DMS114 treated with DMSO at 0.1 percent for 48 hours (cell line): ENCODE data around the gene SNTB2.

Experiments used
- DNase-seq: peaks from one replicate; lab custom pipeline; 2025; ENCODE audit not compliant: unreplicated experiment; lab: John Stamatoyannopoulos, UW

The SNTB2 gene

DNA sequence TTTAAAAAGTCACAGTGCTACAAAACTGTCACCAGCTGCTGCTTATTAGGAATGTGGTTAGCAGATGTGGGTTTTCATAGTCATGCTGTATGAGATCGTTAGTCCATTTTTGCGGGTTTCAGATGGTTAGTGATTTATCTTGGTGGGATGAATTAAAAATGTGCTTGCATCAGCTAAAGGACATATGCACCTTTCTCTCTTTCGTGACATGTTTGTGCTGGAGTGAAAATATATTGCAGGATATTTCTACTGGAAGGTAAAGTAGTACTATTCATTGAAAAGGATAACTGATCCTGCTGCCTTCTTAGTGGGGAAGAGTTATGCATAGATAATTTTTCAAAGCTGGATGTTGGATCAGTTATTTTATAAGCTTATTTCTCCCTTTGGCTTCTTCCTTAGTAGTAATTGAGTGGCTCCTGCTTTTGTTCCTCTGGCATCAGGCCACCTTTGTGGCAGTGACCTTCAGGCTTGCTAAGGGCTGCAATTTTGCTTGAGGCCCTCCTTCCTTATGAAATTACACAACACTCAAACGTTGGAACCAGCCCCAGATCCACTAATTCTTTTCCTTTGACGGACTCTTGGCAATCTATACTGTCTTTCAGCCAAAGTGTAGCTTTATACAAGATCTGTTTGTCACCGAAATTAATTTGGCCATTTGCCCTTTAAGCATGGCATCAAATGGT, 7.5 kb upstream of the SNTB2 start:
- DNase-seq, result no peak

DNA sequence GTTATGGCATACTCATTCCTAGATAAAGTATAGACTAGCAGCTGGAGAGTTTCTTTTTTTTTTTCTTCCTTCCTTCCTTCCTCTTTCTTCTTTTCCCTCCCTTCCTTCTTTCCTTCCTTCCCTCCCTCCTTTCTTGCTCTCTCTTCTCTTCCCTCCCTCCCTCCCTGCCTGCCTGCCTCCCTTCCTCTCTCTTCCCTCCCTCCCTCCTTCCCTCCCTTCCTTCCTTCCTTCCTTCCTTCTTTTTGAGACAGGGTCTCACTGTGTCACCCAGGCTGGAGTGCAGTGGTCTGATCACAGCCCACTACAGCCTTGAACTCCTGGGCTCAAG, 7.0 kb upstream of the SNTB2 start:
- no peak for DNase-seq

DNA sequence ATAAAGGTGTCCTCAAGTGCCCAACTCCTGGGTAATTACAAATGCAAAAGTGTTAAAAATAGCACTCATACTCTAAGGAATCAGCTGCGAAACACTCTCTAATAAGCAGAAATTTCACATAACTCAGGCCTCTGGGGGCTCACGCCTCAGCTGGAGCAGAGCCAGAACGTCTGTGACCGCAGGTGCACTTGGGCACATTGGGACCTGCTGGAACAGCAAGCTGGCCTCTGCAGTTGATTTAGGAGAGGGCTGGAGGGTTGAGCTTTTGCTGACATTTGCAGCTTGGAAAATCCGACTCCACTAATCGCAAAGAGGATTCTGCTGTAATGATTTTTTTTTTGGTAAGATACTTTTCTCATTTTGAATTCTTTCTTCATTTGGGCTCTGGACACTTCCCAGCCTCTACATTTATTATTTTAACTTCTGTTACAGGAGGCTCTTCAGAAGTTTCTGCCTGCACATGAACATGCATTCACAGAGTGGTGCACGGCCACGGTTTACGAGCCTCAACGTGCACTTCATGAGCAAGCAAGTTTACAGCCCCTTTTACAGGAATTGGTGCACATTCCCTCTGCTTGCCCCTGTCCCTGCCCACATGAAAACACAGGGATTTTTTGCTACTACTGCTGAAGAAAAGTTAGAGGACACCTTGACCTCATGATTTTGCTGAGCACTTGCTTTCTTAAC, 4.1 kb upstream of the SNTB2 start:
- no peak for DNase-seq

DNA sequence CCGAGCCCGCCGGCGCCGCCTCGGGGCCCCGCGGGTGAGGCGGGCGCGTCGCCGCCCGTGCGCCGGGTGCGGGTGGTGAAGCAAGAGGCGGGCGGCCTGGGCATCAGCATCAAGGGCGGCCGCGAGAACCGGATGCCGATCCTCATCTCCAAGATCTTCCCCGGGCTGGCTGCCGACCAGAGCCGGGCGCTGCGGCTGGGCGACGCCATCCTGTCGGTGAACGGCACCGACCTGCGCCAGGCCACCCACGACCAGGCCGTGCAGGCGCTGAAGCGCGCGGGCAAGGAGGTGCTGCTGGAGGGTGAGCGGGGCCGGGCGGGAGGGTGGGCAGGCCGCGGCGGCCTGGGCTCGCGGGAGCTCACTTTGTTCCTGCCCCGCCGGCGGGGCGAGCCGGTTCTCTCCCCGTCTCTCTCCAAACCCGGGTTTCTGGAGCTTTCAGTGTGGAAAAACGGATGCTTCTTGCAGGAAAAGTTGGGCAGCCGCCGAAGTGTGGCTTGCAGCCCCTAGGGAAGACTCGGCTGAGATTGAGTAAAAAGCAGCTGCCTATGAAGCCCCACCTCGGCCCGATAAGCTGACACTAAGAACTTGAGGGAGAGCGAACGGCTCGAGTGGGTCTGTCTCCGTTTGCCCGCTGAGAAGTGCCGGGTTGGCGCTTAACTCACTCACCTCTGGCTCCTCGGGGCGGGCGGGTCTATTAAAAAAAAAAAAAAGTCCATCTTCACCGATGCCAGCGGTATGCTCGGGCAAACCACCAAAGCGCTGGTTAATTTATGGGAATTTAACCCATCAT, 677 bp downstream of the SNTB2 start:
- no peak for DNase-seq

DNA sequence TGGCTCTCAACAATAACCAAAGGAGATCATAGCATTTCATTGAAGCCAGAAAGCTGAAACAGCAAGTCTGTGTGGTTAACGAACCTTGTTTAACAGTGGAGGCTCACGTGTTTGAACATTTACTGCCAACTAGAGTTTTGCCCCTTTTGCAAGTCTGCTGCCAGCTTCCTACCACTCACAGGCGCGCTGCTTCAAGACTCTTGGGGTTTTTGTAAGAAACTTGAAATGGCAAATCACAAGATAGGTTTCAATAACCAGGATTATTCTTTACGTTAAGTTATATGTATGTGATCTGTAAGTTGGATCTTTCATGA, 1.2 kb downstream of the SNTB2 start:
- peak; percentile 33 for DNase-seq

DNA sequence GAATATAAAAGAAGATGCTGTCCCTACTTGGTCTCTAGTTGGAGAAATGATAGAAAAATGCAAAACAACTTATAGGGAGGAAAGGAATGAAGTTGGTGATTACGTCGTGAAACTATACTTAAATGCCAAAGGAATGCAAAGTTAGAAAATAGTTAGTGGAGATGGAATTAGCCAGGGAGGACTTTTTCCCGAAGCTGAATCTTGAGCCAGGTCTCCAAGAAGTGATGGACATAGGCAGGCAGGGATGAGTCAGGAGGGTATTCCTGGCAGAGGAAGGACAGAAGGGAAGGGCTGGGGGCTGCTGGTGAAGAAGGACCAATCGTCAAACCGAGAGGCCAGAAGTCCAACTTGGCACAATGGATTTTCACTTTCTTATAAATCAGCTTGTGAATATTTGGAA, 1.8 kb downstream of the SNTB2 start:
- DNase-seq, result no peak

DNA sequence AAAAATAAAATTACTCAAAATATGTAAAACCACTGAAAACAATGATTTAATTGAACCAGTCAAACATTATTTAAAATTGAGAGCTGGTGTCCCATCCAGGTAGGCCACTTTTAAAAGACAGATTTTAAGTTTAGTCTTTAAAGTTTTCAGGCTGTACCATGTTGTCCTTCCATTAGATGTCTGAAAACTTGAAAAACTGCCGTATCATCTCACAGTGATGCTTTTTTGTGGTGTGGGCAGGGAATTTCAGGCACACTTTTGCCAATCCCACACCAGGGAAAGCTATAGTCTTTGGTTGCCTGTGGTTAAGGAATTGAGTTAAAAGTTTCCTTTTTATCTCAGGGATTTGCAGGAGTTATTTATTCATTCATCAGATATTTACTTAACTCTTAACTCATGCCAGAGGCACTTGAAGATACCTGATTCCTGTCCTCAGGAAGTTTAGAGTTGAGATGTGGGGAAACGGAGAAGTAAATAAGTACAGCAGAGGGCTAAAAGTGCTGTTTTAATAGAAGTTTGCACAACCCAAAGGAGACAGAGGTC, 3.2 kb downstream of the SNTB2 start:
- no peak for DNase-seq

DNA sequence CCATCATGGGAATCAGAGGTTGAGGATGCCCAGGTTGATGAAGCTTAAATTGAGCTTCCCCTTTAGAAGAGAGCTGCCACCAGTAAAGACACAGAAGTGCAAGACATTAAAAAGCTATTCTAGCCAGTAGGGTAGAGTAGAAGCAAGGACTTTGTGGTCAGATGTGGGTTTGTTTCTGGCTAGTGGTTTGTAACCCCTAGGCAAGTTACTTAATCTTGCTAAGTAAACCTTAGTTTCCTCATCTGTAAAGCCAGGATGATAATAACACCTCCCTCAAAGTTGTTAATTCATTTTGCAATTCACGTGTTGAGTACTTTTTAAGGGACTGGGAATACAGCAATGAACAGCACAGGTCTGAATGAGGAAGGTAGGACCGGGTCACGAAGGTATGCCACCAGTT, 3.6 kb downstream of the SNTB2 start:
- DNase-seq, result no peak

DNA sequence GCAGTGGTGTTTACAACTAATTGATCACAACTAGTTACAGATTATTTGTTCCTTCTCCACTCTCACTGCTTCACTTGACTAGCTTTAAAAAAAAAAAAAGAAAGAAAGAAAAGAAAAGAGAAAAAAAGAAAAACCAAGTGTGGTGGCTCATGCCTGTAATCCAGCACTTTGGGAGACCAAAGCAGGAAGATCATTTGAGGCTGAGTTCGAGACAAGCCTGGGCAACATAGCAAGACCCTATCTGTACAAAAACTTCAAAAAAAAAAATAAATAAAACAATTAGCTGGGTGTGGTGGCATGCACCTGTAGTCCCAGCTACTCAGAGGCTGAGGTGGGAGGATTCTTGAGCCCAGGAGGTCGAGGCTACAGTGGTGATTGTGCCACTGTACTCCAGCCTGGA, 4.2 kb downstream of the SNTB2 start:
- DNase-seq, result no peak

DNA sequence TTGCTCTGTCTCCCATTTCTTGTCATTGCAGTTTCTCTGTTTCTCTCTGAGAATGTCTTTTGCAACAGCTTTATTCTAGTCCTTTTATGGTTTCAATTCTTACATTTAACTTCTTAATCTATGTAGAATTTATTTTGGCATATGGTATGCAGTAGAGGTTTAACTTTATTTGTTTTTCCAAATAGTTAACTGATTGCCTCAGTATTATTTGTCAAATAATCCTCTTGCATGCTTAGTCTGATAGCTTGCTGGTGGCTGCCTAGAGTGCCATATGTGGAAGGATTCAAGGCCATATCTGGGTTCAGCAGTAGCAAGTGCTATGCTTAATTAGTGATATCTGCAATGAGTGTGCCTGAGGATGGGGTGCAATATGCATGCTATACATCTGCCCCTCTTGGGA, 6.9 kb downstream of the SNTB2 start:
- no peak for DNase-seq

DNA sequence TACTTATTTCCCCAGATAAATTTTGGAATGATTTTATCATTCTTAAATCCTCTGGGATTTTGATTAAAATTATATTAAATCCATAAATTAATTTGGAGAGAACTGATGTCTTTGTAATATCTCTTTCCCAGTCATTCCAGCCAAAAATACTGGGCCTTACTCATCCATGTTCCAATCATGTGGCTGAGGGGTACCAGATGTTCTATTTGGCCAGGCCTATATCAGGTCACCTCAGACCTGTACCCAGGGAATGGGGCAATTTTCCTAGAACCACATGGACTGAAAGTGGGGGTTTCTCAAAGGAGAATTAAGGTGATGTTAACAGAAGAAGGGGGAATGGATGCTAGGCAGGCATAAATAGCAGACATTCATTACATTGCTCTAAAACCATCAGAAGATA, 7.5 kb downstream of the SNTB2 start:
- DNase-seq, result no peak

DNA sequence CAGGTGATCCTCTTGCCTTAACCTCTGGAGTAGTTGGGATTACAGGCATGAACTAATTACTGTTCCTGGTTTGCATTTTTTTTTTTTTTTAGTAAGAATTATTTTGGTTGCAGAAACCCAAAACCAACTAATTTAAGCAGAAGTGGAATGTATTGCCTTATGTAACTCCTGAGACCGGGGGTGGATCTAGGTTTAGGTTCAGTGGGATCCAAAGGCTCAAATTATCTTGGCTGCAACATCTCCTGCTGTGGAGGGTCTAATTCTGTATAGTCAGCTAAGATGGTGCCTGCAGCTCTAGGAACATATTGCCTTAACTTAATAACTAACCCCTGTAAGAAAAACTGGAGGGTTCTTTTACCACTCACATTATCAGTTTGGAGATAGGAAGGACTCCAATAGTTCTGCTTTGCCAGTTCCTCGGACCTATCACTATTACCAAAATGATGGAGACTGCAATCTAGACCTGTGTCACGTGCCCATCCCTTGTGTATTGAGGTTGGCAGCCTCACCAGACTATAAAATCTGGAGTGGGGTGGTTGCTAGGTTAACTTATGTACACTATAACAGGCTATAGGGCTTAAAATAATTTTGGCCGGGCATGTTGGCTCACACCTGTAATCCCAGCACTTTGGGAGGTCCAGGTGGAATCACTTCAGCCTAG, 8.5 kb downstream of the SNTB2 start:
- no peak for DNase-seq

DNA sequence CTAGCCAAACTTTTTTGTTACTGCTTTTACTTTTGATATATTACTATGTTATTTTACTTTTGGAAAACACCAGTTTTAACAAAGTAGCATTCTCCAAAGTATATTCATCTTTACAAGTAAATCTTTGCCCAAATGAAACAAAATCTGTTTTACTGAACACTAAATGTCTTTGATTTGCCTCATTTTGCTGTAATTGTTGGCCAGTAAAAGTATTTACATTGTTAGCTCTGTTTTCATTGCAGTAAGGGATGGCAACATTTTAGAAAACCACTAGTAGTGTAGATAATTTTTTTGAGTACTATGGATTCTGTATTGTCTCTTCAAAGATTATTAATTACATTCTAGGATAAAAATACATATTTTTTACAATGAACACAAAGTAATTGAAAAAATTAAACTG, 10.6 kb downstream of the SNTB2 start:
- no peak for DNase-seq

DNA sequence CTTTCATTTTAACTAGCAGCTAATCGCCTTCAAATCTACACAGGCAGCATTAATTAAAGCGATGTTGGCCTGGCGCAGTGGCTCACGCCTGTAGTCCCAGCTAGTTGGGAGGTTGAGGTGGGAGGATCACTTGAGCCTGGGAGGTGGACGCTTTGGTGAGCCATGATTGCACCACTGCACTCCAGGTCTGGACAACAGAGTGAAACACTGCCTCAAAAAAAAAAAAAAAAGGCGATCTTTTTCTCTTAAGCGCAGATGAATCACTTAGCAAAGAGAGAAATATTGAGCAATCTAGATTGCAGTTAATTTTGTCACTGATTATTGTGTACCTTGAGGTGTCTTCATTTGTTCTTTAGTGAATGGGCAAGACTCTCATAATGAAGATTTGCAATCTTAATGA, 12.4 kb downstream of the SNTB2 start:
- DNase-seq, result no peak

DNA sequence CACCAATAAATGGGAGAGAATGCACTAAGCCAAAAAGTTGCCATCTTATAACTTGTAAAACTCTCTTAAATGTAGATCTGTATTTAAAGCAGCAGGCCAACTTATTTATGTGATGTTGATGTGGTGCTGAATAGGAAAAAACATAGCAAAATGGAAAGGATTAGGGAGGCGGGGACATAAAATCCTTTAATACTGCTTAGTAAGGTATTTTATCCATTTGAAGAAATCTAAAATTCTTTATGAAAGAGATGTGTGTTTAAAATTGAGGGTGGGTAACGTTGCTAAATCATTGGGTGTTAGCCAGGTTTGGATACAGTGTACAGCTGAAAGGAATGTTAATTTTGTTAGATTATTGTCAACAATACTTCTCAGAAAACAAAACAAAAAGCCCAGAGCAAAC, 14.3 kb downstream of the SNTB2 start:
- DNase-seq, result no peak

DNA sequence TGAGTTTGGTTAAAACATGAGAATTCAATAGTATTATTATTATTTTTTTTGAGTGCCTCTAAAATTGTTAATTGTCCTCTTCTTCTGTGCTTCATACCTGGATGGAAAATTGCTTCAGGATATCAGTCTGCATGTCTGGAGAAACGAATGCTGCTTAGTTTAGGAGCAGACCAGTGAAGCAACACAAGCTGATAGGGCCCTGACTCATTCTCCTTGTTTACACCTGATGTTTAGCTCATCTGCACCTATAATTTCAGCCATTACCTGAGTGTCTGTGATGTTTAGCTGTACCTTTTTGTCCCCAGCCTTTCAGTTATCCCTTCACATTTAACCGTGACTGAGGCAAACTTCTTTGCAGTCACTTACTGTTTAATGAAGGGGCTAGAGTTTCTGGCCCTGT, 14.8 kb downstream of the SNTB2 start:
- DNase-seq, result no peak

DNA sequence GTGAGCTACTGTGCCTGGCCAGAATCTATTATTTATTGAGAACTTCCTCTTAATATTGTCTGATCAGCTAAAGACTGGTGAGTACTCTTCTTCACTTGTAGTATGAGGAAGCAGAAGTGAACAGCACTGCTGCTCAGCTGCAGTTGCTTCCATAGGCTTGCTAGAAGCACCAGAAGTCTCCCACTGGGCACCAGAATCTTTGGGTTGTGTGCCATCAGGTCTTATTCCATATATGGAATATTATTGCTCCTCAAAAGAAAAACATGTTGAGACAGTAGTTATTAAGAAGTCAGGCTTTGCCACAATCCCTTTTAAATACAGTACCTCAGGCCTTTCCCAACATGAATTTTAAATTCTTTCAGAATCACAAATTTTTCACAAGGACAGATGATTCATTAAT, 17.2 kb downstream of the SNTB2 start:
- no peak for DNase-seq

DNA sequence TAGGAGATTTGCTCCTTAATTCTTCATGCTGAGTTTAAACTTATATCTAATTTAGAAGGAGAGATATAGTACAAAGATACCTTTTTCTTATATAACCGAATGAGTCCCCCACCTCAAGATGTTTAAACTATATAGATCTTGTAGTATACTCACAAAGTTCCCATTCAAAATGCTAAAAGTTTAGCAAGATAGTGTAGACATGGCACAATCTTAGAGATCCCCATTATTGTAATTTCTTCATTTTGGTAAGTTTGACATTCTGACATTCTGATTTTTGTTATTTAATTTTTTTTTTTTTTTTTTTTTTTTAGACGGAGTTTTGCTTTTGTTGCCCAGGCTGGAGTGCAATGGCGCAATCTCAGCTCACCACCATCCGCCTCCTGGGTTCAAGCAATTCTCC, 22.8 kb downstream of the SNTB2 start:
- DNase-seq, result no peak

DNA sequence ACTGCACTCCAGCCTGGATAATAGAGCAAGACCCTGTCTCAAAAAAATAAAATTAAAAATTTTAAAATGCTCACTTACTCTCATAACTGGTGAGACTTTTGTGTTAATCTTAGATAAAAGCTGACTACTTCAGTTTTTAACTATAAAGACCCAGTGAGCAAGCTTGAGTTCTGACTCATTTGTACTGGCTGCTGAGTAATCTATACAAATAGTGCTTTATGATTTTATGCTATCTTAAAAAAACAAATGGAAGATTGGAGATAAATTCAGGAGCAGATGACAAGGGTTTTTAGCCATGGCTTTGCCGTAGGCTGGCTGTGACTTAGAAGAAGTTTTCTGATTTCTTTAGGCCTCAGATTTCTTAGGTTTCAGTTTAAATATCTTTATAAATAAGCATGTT, 30.5 kb downstream of the SNTB2 start:
- no peak for DNase-seq

DNA sequence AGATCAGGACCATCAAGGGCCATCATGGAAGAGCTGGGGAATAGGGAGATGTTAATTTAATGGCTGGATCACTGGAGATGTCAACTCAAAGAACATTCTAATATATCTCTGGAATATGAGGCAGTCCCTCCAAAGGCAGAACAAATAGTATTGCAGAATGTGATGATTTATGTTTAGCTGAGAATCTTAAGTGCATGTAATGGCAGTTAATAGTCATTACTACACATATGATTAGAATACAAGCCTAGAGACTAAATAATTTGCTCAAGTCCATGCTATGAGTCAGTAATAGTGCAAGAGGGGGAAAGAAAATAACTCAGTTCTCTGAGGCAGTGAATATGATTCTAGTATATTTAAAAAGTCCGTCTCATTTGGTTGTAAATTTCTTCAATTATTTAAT, 32.3 kb downstream of the SNTB2 start:
- DNase-seq, result no peak

DNA sequence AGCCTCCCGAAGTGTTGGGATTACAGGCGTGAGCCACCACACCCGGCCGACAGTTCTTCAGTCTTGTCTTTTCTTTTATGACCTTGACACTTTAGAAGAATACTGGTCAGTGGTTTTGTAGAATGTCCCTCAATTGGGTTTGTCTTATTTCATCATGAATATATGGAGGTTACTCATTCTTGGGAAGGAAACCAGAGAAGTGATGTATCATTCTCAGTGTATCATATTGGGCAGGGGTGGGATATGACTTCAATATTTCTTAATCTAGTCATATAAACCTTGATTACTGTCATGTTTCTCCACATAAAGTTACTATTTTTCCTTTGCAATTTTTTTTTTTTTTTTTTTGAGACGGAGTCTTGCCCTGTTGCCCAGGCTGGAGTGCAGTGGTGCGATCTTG, 36.9 kb downstream of the SNTB2 start:
- no peak for DNase-seq

DNA sequence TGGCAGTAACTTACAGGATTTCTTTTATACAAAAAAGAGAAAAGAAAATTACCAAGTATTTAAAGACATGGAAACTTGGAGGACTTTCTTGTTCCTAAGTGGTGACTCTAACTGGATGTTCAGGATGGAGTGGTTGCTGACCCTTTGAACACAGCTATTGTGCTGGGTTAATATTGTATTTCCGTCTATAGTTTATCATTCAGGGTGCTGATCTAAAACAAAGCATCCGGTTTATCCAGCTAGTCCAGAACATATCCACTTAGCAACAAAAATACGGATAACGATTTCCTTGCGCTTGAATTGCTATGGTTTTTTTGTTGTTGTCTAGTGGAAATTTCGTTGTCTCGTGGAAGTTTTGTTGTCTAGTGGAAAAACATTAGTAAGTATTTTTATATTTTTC, 38.2 kb downstream of the SNTB2 start:
- DNase-seq, result no peak
